ENCODE measurements around the gene ARFIP1.
"Not testable (repeated sequence)": the region's sequence is repeated elsewhere in the genome, so short reads cannot be mapped to it uniquely, and the experiment has no call there.

The ARFIP1 gene

GRCh38 chr4:152785639-152786615 is 6.2 kb downstream of the ARFIP1 start:
- no peak for DNase-seq (ENCODE audit: low spot score)

DNA sequence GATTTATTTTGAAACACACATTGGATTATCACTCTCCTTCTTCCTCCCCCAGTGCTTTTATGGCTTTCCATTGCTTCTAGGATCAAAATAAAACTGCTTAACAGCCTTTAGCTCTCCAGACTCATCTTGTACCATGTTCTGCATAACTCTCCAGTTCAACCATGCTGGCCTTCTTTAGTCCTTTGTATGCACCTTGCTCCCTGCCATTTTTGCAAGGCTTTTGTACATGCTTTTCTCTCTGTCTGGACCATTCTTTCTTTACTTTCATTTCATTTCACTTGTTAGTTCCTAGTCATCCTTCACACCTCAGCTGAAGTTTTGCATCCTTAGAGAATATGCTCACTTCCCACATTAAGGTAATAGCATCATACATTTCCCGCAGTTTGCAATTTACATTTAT is 6.9 kb downstream of the ARFIP1 start:
- DNase-seq (ENCODE audit: low spot score), result no peak

GRCh38 chr4:152795891-152796290 is 16.1 kb downstream of the ARFIP1 start:
- DNase-seq (ENCODE audit: low spot score), result no peak

GRCh38 chr4:152803541-152803940 is 23.8 kb downstream of the ARFIP1 start:
- no peak for DNase-seq (ENCODE audit: low spot score)

- DNase-seq (ENCODE audit: low spot score), result no peak
These were observed 25.4 kb downstream of the ARFIP1 start for GRCh38 chr4:152805071-152805650.

- no peak for DNase-seq (ENCODE audit: low spot score)
These were observed 26.1 kb downstream of the ARFIP1 start for GRCh38 chr4:152805818-152806217.

DNA sequence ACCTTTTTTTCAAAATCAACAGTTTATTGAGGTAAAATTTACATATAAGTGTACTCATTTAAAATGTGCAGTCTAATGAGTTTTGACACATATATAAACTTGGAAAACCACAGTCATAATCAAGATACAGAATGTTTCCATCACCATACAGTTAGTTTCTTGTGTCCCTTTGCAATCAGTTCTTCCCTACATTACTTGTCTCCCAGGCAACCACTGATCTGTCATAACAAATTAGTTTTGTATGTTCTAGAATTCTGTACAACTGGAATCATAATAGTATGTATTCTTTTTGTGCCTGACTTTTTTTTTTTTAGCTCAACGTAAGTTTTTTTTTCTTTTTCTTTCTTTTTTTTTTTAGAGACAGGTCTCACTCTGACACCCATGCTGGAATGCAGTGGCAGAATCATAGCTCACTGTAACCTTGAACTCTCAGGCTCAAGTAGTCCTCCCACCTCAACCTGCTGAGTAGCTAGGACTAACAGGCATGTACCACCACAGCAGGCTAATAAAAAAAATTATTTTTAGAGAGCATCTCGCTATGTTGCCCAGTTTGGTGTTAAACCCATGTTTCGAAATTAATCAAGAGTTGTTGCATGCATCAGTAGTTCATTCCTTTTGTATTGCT is 26.9 kb downstream of the ARFIP1 start:
- no peak for DNase-seq (ENCODE audit: low spot score)

GRCh38 chr4:152807294-152807829 is 27.6 kb downstream of the ARFIP1 start:
- peak; percentile 4 for DNase-seq (ENCODE audit: low spot score)

DNA sequence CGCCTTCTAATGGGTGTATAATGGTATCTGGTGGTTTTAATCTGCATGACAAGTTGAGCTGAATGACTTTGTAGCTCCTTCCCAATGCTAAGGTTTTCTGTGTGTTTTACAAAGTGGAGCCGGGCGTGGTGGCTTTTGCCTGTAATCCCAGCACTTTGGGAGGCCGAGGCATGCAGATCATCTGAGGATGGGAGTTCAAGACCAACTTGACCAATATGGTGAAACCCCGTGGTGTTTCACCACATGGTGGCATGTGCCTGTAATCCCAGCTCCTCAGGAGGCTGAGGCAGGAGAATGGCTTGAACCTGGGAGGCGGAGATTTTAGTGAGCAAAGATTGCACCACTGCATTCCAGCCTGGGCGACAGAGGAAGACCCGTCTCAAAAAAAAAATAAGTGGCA is 28.9 kb downstream of the ARFIP1 start:
- no peak for DNase-seq (ENCODE audit: low spot score)

GRCh38 chr4:152810715-152811287 is 31.0 kb downstream of the ARFIP1 start:
- DNase-seq (ENCODE audit: low spot score), result no peak

DNA sequence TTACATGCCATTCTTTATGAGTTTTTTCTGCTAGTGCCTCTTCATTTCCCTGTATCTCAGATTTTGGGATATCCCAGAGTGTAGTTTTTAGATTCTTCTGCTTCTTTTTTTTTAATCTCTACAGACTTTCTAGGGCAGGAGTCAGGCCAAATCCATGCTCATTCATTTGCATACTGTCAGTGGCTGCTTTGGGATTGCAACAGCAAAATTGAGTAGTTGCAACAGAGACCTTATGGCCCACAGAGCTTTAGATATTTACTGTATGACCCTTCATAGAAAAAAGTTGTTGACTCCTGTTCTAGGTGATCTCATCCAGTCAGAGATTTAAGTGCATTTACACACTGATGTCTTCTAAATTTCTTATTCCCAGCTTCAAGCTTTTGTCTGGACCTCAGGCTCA is 35.3 kb downstream of the ARFIP1 start:
- DNase-seq (ENCODE audit: low spot score), result no peak

DNA sequence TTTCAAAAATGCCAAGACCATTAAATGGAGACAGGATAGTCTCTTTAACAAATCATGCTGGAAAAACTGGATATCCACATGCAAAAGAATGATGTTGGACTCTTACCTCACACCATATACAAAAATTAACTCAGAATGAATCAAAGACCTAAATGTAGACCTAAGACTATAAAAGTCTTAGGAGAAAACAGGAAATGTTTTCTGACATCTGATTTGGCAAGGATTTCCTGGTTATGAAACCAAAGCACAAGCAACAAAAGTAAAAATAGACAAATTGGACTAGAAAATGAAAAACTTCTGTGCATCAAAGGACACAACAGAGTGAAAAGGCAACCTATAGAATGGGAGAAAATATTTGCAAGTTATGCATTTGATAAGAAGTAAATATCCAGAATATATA is 37.6 kb downstream of the ARFIP1 start:
- DNase-seq (ENCODE audit: low spot score), result peak; percentile 4

DNA sequence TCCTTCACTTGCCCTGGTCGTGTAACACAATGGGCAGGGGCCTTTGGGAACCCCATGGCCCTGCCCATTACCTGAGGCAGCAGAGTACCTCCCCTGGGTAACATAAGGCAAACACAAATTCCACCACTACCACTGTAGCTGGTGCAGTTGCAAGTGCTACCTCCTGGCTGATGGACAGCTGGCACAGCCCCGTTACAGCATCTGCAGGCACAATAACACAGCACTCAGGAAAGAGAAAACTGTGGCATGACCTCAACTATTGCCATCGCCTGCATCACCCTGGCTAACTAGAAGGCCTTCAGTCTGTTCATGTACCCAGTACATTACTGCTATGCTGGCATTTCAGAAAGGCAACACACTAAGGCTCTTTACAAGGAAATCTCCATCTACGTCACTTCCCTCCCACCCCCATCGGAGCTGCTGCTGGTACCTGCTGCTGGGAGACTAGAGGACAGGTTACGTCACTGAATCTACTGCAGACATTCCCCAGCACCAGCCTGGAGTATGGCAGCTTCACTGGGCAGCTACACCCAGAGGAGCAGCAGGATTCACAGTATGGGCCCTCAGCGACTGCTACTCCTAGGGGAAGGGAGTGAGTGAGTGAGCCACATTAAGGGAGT is 39.4 kb downstream of the ARFIP1 start:
- no peak for DNase-seq (ENCODE audit: low spot score)

GRCh38 chr4:152820073-152820472 is 40.3 kb downstream of the ARFIP1 start:
- DNase-seq (ENCODE audit: low spot score), result no peak

DNA sequence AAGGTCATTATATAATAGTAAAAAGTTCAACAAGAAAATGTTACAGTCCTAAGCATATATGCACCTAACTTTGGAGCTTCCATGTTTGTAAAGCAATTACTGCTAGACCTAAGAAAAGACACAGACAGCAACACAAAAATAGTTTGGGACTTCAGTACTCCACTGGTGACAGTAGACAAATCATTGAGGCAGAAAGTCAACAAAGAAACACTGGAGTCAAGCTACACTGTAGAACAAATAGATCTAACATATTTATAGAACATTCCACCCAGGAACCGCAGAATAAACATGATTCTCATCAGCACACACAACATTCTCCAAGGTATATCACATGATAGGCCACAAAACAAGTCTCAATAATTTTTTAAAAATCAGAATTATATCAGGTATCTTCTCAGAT is 42.6 kb downstream of the ARFIP1 start:
- DNase-seq (ENCODE audit: low spot score), result no peak

GRCh38 chr4:152824561-152824960 is 44.8 kb downstream of the ARFIP1 start:
- no peak for DNase-seq (ENCODE audit: low spot score)

- no peak for DNase-seq (ENCODE audit: low spot score)
These were observed 45.6 kb downstream of the ARFIP1 start for GRCh38 chr4:152825336-152825735.

DNA sequence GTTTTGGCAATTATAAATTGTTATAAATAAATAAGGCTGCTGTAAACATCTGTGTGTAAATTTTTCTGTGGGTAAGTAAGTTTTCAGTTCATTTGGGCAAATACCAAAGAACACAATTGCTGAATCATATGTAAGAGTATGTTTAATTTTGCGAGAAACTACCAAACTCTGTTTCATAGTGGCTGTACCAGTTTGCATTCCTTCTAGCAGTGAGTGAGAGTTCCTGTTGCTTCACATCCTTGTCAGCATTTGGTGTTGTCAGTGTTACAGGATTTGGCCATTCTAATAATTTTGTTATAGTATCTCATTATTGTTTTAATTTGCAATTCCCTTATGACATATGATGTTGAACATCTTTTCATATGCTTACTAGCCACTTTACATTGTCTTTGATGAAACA is 48.4 kb downstream of the ARFIP1 start:
- DNase-seq (ENCODE audit: low spot score), result no peak

- DNase-seq (ENCODE audit: low spot score), result no peak
These were observed 51.7 kb downstream of the ARFIP1 start for GRCh38 chr4:152831416-152831815.

DNA sequence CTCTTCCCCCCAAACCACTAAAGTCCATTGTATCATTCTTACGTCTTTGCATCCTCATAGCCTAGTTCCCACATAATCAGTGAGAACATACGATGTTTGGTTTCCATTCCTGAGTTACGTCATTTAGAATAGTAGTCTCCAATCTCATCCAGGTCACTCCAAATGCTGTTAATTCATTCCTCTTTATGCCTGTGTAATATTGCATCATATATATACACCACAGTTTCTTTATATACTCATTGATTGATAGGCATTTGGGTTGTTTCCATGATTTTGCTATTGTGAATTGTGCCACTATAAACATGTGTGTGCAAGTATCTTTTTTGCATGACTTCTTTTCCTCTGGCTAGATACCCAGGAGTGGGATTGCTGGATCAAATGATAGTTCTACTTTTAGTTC is 57.2 kb downstream of the ARFIP1 start:
- no peak for DNase-seq (ENCODE audit: low spot score)

- DNase-seq (ENCODE audit: low spot score), result not testable (repeated sequence)
These were observed 60.0 kb downstream of the ARFIP1 start for GRCh38 chr4:152839729-152840128.
